OCI-LY1 (cell line): ENCODE data around the gene TMEM200B.

ENCODE experiments used
- H2AFZ ChIP-seq: fragments of 200-600 bp; sonication (generic), shearing (Covaris generic); 2 replicates; pipeline ENCODE4 v1.6.0; 2014; ENCODE audit warnings: antibody characterized with exemption, mild to moderate bottlenecking, low read length
- H3F3A ChIP-seq: fragments of 200-600 bp; sonication (generic), shearing (Covaris generic); 2 replicates; pipeline ENCODE4 v1.6.0; 2014; ENCODE audit warnings: mild to moderate bottlenecking, antibody characterized with exemption, low read length, moderate library complexity; ENCODE audit not compliant: insufficient read depth
- H3K27ac ChIP-seq: fragments of 200-600 bp; sonication (generic); 2 replicates; pipeline ENCODE4 v1.5.1; 2014; ENCODE audit warnings: low read length, mixed run types, mild to moderate bottlenecking, low read depth; ENCODE audit not compliant: poor library complexity, severe bottlenecking
- H3K27me3 ChIP-seq: fragments of 200-600 bp; sonication (generic); 2 replicates; pipeline ENCODE4 v1.6.0; 2014; ENCODE audit warnings: antibody characterized with exemption, mild to moderate bottlenecking, low read length, moderate library complexity; ENCODE audit not compliant: insufficient read depth
- H3K36me3 ChIP-seq: fragments of 200-600 bp; sonication (generic); 2 replicates; pipeline ENCODE4 v1.6.1; 2014; ENCODE audit warnings: mild to moderate bottlenecking, antibody characterized with exemption, low read length, moderate library complexity, mixed read lengths; ENCODE audit not compliant: insufficient read depth
- H3K4me1 ChIP-seq: fragments of 200-600 bp; sonication (generic); 2 replicates; pipeline ENCODE4 v1.5.1; 2014; ENCODE audit warnings: mild to moderate bottlenecking, low read length, moderate library complexity; ENCODE audit not compliant: insufficient read depth, severe bottlenecking
- H3K4me2 ChIP-seq: fragments of 200-600 bp; sonication (generic), shearing (Covaris generic); 2 replicates; pipeline ENCODE4 v1.6.1; 2014; ENCODE audit warnings: low read length
- H3K4me3 ChIP-seq: fragments of 200-600 bp; sonication (generic); 2 replicates; pipeline ENCODE4 v1.5.1; 2014; ENCODE audit warnings: low read length, low read depth, mild to moderate bottlenecking, mixed read lengths; ENCODE audit not compliant: poor library complexity, severe bottlenecking
- H3K79me2 ChIP-seq: fragments of 200-600 bp; shearing (Covaris generic); 2 replicates; pipeline ENCODE4 v1.6.1; 2016; ENCODE audit warnings: mixed run types, low read length, mixed read lengths; ENCODE audit not compliant: insufficient read depth
- H3K9ac ChIP-seq: fragments of 200-600 bp; sonication (generic), shearing (Covaris generic); 2 replicates; pipeline ENCODE4 v1.6.1; 2014; ENCODE audit warnings: mild to moderate bottlenecking, low read length, mixed read lengths
- H3K9me2 ChIP-seq: fragments of 200-600 bp; sonication (generic), shearing (Covaris generic); 2 replicates; pipeline ENCODE4 v1.6.1; 2014; ENCODE audit warnings: low read depth, mild to moderate bottlenecking, low read length, mixed read lengths
- H3K9me3 ChIP-seq: fragments of 200-600 bp; shearing (Covaris generic); 2 replicates; pipeline ENCODE4 v1.6.1; 2014; ENCODE audit warnings: low read length, mixed read lengths
- H4K20me1 ChIP-seq: fragments of 200-600 bp; sonication (generic), shearing (Covaris generic); 2 replicates; pipeline ENCODE4 v1.6.0; 2016; ENCODE audit warnings: mild to moderate bottlenecking, low read length; ENCODE audit not compliant: insufficient read depth
- EZH2 ChIP-seq: fragments of 200-600 bp; sonication (generic), shearing (Covaris generic); IDR thresholded peaks from 2 replicates; pipeline ENCODE4 v1.8.0; 2017; ENCODE audit warnings: borderline replicate concordance, mixed run types, mild to moderate bottlenecking, antibody characterized with exemption, low read length, moderate library complexity, mixed read lengths
- TF ChIP-seq, protein P1 (sequence below): fragments of 200-600 bp; sonication (generic), shearing (Covaris generic); IDR thresholded peaks from 2 replicates; pipeline ENCODE4 v1.5.1; 2017; ENCODE audit warnings: mild to moderate bottlenecking, antibody characterized with exemption, low read length, moderate library complexity, mixed read lengths

TMEM200B gene

DNA sequence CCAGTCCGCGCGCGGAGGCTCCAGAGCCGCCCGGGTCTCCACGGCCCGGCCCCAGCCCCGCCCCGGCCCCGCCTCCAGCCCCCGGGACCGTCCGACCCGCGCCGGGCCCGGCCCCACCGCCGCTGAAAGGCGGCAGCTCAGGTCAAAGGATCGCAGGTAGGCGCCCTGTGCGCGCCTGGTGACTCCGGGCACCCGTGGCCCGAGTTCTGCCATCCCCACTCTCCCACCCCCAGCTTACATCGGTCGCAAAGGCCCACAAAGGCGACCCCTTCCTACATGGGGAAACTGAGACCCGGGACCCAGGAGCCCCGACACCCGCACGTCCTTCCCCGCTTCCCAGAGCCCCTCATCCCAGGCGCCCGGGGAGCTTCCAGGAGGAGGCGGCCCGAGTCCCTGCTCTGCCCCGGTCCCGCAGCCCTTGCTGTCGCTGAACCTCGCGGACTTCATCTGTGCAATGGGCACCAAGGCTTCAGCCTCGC lies at the start of gene TMEM200B:
Gene TMEM200B (minus strand): TSS at position 17 of the 479 bp plus-strand sequence. CDS start 2,075 bp downstream, outside the sequence.
- H4K20me1 ChIP-seq: no peaks in the 10 kb centered on the region
- no peaks in the 10 kb centered on the region for H3K9me3 ChIP-seq
- peaks cover 13% of the 10 kb centered on the region for H3K4me1 ChIP-seq
- peak within 1 kb of the TSS; percentile 63 for H3K4me3 ChIP-seq
- peaks cover 3% of the 10 kb centered on the region; the same call in 1 of the 2 replicates for H3K36me3 ChIP-seq
- H3K79me2 ChIP-seq: no peaks in the 10 kb centered on the region
- H3K4me2 ChIP-seq: peak within 1 kb of the TSS; percentile 96
- H2AFZ ChIP-seq: no peak within 1 kb of the TSS
- TF ChIP-seq EZH2: no peak
- TF ChIP-seq, protein P1, sequence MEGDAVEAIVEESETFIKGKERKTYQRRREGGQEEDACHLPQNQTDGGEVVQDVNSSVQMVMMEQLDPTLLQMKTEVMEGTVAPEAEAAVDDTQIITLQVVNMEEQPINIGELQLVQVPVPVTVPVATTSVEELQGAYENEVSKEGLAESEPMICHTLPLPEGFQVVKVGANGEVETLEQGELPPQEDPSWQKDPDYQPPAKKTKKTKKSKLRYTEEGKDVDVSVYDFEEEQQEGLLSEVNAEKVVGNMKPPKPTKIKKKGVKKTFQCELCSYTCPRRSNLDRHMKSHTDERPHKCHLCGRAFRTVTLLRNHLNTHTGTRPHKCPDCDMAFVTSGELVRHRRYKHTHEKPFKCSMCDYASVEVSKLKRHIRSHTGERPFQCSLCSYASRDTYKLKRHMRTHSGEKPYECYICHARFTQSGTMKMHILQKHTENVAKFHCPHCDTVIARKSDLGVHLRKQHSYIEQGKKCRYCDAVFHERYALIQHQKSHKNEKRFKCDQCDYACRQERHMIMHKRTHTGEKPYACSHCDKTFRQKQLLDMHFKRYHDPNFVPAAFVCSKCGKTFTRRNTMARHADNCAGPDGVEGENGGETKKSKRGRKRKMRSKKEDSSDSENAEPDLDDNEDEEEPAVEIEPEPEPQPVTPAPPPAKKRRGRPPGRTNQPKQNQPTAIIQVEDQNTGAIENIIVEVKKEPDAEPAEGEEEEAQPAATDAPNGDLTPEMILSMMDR: no peak
- H3K9ac ChIP-seq: peak within 1 kb of the TSS; percentile 43
- H3F3A ChIP-seq: no peaks in the 10 kb centered on the region
- no peaks in the 10 kb centered on the region for H3K9me2 ChIP-seq
- peaks cover 7% of the 10 kb centered on the region for H3K27me3 ChIP-seq
- no peak within 1 kb of the TSS for H3K27ac ChIP-seq

DNA sequence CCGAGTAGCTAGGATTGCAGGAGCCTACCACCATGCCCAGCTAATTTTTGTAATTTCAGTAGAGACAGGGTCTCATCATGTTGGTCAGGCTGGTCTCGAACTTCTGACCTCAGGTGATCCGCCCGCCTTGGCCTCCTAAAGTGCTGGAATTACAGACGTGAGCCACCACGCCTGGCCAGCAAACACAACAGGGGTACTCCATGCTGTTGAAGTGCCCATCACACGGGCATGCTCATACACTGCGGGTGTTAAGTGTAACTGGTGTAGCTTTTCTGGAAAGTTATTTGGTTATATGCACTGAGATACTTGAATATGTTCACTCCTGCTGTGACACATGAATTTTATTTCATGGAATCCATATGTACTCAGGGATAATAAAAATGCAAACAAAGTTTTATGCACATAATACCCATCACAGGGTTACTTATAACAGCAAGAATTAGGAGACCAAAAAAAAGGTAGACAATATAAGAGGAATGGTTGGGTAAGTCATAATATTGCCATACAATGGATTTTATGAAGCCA lies 48.8 kb upstream of the TMEM200B start:
- Histone ChIP-seq H2AFZ (no peak overlapping the region), H3K9me2 (no peaks in the 10 kb centered on the region), H3K27ac (no peak overlapping the region), H3K9me3 (no peaks in the 10 kb centered on the region), H3K79me2 (peaks cover 94% of the 10 kb centered on the region), H3K27me3 (no peaks in the 10 kb centered on the region), H3K36me3 (peaks cover 60% of the 10 kb centered on the region), H3K9ac (no peak overlapping the region), H3K4me1 (peaks cover 15% of the 10 kb centered on the region), H4K20me1 (no peaks in the 10 kb centered on the region), H3K4me3 (no peak overlapping the region), H3F3A (no peaks in the 10 kb centered on the region), H3K4me2 (no peak overlapping the region)
- TF ChIP-seq, protein P1: no peak
- TF ChIP-seq EZH2: no peak

DNA sequence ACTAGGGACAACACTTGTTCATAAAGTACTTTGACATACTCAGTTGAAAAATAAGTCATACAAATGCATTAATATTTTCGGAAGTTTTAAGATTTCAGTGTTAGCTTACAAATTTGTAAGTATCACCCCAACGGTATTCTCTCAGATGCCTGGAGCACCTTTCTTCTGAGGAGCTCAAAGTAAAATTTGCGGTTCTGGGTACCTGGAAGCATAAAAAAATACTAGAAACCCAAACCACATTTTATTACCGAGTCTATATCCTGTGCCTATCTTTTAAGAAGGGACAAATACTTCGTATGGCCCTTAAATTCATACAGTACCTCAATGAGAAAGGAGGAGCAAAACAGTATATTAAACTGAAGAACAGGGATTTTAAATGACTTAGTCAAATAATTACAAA lies 47.8 kb upstream of the TMEM200B start:
- H3K27me3 ChIP-seq: no peaks in the 10 kb centered on the region
- no peak overlapping the region for H3K4me3 ChIP-seq
- H3K36me3 ChIP-seq: peaks cover 60% of the 10 kb centered on the region
- H3K4me2 ChIP-seq: 0 out of 2 replicates have a peak overlapping the region, but pooled peaks have one; percentile 6
- H3K9me3 ChIP-seq: no peaks in the 10 kb centered on the region
- H3K79me2 ChIP-seq: peaks cover 88% of the 10 kb centered on the region
- no peak overlapping the region for H3K9ac ChIP-seq
- H3K4me1 ChIP-seq: peaks cover 15% of the 10 kb centered on the region
- no peaks in the 10 kb centered on the region for H4K20me1 ChIP-seq
- H3F3A ChIP-seq: no peaks in the 10 kb centered on the region
- TF ChIP-seq, protein P1: no peak
- TF ChIP-seq EZH2: no peak
- no peak overlapping the region for H2AFZ ChIP-seq
- no peaks in the 10 kb centered on the region for H3K9me2 ChIP-seq
- no peak overlapping the region for H3K27ac ChIP-seq
